Measurements from ENCODE around the gene ZNF654.
"Not testable (repeated sequence)": the region's sequence is repeated elsewhere in the genome, so short reads cannot be mapped to it uniquely, and the experiment has no call there.

Gene ZNF654

DNA sequence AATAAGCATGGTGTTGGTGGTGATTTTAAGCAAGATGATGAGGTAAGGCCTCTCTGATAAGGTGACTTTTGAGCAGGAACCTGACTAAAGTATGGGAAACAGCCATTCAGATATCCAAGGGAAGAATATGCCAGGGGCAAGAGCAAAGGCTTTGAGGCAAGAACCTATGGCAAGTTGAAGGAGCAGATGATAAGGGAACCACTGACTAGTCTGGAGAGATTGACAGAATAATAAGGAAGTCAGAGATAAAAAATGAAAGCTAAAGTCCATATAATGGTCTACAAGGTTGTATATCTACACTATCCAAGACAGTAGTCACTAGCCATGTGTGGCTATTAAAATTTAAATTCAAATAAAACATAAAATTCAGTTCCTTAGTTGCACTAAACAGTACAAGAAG lies 88.2 kb downstream of the ZNF654 start:
- H3K27ac Mint-ChIP-seq: no peak overlapping the region
- H3K36me3 Mint-ChIP-seq (ENCODE audit: low read depth): peaks cover 16% of the 10 kb centered on the region
- peaks cover 32% of the 10 kb centered on the region for H3K4me1 Mint-ChIP-seq (ENCODE audit: low read depth)
- no peaks in the 10 kb centered on the region for H3K27me3 Mint-ChIP-seq
- no peaks in the 10 kb centered on the region for H3K9me3 Mint-ChIP-seq
- no peak overlapping the region for H3K4me3 Mint-ChIP-seq

DNA sequence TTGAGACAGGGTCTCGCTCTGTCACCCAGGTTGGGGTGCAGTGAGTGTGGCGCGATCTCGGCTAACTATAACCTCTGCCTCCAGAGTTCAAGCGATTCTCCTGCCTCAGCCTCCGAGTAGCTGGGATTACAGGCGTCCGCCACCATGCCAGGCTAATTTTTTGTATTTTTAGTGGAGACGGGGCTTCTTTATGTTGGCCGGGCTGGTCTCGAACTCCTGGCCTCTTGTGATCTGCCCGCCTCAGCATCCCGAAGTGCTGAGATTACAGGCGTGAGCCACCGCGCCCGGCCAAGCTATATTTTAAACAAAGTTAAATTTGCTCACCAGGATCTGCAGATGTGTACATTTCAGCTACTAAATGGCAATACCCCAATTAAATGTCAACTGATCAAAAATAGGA lies 89.6 kb downstream of the ZNF654 start:
- peaks cover 13% of the 10 kb centered on the region for H3K36me3 Mint-ChIP-seq (ENCODE audit: low read depth)
- peaks cover 39% of the 10 kb centered on the region for H3K4me1 Mint-ChIP-seq (ENCODE audit: low read depth)
- no peaks in the 10 kb centered on the region for H3K27me3 Mint-ChIP-seq
- H3K9me3 Mint-ChIP-seq: no peaks in the 10 kb centered on the region
- H3K27ac Mint-ChIP-seq: peak overlapping the region; percentile 98
- peak overlapping the region; percentile 98 for H3K4me3 Mint-ChIP-seq

DNA sequence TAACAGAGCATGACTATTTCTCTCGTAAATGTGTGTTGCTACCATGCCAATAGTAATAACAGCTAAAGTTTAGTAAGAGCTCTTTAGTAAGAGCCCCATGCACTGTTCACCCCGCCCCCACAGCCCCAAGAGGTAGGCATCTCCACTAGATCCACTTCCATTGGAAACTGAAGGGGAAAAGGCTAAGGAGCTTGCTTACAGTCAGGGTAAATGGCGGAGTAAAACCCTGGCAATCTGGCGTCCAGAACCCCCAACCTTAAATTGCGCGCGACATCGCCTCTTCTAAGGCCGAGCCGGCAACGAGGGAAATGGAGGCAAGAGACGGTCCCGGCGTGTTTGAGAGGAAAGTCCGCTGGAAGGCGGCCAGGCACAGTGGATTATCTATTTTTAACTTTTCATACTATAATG lies 90.0 kb downstream of the ZNF654 start:
- peak overlapping the region; percentile 98 for H3K4me3 Mint-ChIP-seq
- H3K27ac Mint-ChIP-seq: peak overlapping the region; percentile 98
- peaks cover 12% of the 10 kb centered on the region for H3K36me3 Mint-ChIP-seq (ENCODE audit: low read depth)
- H3K27me3 Mint-ChIP-seq: no peaks in the 10 kb centered on the region
- H3K9me3 Mint-ChIP-seq: no peaks in the 10 kb centered on the region
- peaks cover 39% of the 10 kb centered on the region for H3K4me1 Mint-ChIP-seq (ENCODE audit: low read depth)

DNA sequence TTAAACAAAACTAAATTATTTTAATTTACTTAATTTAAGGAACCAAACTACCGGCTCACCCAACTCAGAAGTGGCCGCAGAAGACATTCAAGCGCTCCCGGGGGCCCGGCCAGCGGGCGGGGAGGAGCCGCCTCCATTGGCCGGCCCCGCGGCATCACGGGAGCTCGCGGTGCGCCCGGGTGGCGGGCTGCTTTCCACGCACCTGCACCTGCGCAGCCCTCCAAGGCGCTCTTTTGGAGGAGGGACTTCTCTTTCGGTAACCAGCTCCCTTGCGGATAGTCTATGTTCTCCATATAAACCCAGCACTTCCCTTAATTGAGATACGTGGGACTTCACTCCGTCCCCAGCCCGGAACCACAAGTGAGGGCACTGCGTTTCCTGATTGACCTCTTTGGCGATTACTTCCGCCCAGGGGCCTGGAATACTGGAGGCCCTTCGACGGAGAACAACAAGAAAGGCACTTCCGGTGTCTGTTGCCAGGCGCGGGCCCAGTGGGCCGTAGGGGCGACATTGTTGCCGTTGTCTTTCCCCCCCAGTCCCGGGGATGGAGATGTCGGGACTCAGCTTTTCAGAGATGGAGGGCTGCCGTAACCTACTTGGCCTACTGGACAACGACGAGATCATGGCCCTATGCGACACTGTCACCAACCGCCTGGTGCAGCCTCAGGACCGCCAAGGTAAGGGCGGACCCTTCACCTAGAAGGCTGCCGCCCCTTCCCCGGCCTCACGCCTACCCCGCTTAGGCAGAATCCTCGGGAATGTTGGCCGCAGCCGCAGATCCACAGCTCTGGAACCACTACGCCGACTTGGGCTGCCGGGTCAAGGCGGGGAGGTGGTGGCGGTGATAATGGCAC lies 90.7 kb downstream of the ZNF654 start, which contains the start of gene C3orf38:
Gene C3orf38 (plus strand): TSS at position 451 of the 854 bp plus-strand sequence. CDS start 94 bp downstream, at position 545.
- Mint-ChIP-seq H3K27me3 (no peaks in the 10 kb centered on the region), H3K36me3 (ENCODE audit: low read depth) (peaks cover 16% of the 10 kb centered on the region), H3K9me3 (no peaks in the 10 kb centered on the region), H3K27ac (peak within 1 kb of the TSS; percentile 98), H3K4me1 (ENCODE audit: low read depth) (peaks cover 43% of the 10 kb centered on the region), H3K4me3 (peak within 1 kb of the TSS; percentile 98)

DNA sequence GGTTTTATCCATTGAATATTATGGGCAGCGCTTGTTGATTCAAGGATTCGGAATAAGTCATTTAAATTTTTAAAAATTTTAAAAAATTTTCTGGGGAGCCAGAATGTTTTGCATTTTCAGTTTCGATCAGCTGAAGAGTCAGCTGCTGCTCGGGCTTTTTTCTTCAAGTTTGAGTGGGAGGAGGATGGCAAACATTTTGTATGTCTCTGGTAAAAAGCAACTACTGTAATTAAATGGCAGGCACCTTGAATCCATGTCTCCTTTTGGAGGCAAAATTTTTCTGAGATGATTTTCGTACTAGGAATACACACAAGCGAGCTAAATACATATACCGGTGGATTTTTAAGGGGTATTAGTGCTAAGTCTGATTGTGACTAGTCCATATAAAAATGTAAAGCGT lies 91.3 kb downstream of the ZNF654 start:
- H3K4me3 Mint-ChIP-seq: peak overlapping the region; percentile 98

DNA sequence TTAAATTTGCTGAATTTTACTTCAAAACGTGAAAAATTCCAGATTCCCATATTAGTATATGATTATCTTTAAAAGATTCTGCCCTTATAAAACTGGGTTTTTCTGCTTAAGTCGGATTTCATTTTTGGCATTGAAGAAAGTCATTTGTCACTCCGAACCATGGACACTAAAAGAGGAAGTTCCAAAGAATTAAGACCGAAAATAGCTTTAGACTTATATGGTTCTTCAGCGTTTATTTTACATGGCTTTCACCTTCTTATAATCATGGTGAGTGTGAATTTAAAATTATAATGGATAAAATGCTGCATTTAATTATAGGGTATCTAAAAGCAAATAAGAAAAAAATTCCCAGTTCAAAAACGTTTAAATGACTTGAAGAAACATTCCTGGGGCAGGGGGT lies 91.8 kb downstream of the ZNF654 start:
- no peaks in the 10 kb centered on the region for H3K9me3 Mint-ChIP-seq
- peaks cover 20% of the 10 kb centered on the region for H3K36me3 Mint-ChIP-seq (ENCODE audit: low read depth)
- peak overlapping the region; percentile 98 for H3K4me3 Mint-ChIP-seq
- no peaks in the 10 kb centered on the region for H3K27me3 Mint-ChIP-seq
- peaks cover 43% of the 10 kb centered on the region for H3K4me1 Mint-ChIP-seq (ENCODE audit: low read depth)
- H3K27ac Mint-ChIP-seq: peak overlapping the region; percentile 98

More for the DNA sequence above, 91.3 kb downstream of the ZNF654 start:
- Mint-ChIP-seq H3K9me3 (no peaks in the 10 kb centered on the region), H3K4me1 (ENCODE audit: low read depth) (peaks cover 43% of the 10 kb centered on the region), H3K36me3 (ENCODE audit: low read depth) (peaks cover 16% of the 10 kb centered on the region), H3K27ac (peak overlapping the region; percentile 98), H3K27me3 (no peaks in the 10 kb centered on the region)

DNA sequence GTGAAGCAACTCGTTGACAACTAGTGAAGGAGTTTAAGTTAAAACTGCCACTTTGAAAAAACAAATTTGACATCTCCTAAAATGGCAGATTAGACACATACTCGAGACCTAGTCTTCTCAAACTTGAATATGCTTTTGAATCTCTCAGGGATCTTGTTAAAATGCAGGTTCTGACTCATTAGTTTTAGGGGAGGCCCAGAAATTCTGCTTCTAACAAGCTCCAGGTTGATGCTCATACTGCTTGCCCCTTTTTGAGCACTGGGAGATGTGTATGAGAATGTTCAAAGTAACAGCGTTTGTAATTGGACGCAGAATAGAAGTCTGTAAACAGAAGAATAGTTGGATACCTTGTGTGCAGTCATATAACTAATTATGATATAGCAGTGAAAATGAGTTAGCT lies 92.3 kb downstream of the ZNF654 start:
- H3K27ac Mint-ChIP-seq: peak overlapping the region; percentile 26

DNA sequence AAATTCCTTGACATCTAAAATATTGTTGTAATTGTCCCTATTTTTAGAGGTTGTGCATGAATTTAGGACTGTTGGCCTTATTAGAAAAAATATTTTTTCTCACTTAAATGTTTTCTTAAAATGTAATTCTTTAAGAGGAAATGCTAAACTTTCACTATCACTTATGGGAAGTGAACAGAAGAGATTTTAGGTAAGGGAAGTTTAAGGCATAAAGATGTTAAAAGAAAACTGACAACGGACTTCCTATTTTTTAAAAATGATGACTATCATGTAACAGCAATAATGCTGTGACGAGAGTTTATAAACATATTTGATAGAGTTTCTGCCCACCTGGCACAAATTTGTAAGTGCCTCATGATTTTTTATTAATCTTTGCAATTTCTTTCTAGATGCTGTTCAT lies 93.8 kb downstream of the ZNF654 start:
- Mint-ChIP-seq H3K9me3 (no peaks in the 10 kb centered on the region), H3K27me3 (no peaks in the 10 kb centered on the region), H3K4me1 (ENCODE audit: low read depth) (peaks cover 36% of the 10 kb centered on the region), H3K36me3 (ENCODE audit: low read depth) (peaks cover 36% of the 10 kb centered on the region), H3K4me3 (peak overlapping the region; percentile 6), H3K27ac (peak overlapping the region; percentile 3)

More for the DNA sequence above, 92.3 kb downstream of the ZNF654 start:
- peak overlapping the region; percentile 98 for H3K4me3 Mint-ChIP-seq
- peaks cover 25% of the 10 kb centered on the region for H3K36me3 Mint-ChIP-seq (ENCODE audit: low read depth)
- no peaks in the 10 kb centered on the region for H3K9me3 Mint-ChIP-seq
- no peaks in the 10 kb centered on the region for H3K27me3 Mint-ChIP-seq
- peaks cover 43% of the 10 kb centered on the region for H3K4me1 Mint-ChIP-seq (ENCODE audit: low read depth)

DNA sequence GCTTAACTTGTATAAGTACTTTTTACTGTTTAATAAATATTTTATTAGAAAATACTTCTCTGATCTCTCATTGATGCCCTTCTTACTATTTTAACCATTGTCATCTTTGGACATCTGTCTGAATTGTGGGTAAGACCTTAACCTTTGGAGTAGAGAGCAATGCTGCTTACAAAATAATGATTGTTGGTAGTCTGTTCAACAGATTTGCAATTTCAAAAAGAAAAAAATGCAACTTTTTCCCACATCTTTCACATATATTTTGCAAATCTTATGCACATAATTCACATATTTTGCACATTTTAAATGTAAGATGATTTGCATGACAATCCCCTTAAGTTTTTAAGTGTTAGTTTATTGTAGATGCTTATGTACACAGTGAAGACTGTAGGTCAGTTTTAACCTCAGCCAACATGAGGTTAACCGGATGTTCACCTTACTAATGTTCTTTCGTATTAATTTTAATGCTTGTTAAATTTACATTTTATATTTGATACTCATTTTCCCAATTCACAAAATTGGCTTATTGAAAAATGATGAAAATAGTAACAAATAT lies 107.4 kb downstream of the ZNF654 start:
- H3K36me3 Mint-ChIP-seq (ENCODE audit: low read depth): peaks cover 18% of the 10 kb centered on the region
- no peaks in the 10 kb centered on the region for H3K27me3 Mint-ChIP-seq
- peaks cover 7% of the 10 kb centered on the region for H3K4me1 Mint-ChIP-seq (ENCODE audit: low read depth)
- H3K9me3 Mint-ChIP-seq: no peaks in the 10 kb centered on the region
- H3K27ac Mint-ChIP-seq: no peak overlapping the region
- H3K4me3 Mint-ChIP-seq: no peak overlapping the region

DNA sequence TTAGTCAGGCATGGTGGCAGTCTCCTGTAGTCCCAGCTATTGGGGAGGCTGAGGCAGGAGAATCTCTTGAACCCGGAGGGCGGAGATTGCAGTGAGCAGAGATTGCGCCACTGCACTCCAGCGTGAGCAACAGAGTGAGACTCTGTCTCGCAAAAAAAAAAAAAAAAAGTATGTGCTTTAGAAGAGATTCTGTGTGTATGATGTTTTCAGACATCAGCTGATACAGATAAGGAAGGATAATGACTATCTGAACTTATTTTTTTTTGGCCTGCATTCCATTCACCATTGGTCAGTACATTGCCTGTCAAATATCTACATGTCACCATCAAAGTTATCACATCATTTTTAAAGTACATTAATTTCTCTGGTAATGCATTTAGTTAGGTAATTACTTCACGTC lies 108.1 kb downstream of the ZNF654 start:
- Mint-ChIP-seq H3K4me1 (ENCODE audit: low read depth) (peaks cover 2% of the 10 kb centered on the region), H3K9me3 (no peaks in the 10 kb centered on the region), H3K27ac (no peak overlapping the region), H3K36me3 (ENCODE audit: low read depth) (peaks cover 12% of the 10 kb centered on the region), H3K27me3 (no peaks in the 10 kb centered on the region), H3K4me3 (no peak overlapping the region)

DNA sequence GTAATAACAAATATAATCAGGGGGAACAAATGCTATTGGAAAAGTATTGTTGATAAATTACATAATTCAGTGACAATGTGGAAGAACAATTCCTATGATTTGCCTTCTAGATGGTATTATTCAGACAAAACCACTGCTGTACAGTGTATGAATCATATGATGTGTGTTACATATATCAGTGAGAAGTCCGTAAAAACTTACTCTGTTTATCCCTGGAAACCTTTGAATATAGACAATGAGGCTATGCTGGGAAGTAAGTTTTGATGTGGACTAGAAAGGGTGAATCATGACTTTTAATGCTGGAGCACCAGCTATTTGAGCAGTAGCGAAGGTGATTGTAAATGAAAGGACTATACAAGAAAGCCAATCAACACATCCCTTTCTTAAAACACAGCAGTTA lies 108.6 kb downstream of the ZNF654 start:
- Mint-ChIP-seq H3K4me1 (ENCODE audit: low read depth) (no peaks in the 10 kb centered on the region), H3K4me3 (no peak overlapping the region), H3K27ac (no peak overlapping the region), H3K9me3 (no peaks in the 10 kb centered on the region), H3K27me3 (no peaks in the 10 kb centered on the region), H3K36me3 (ENCODE audit: low read depth) (peaks cover 9% of the 10 kb centered on the region)

DNA sequence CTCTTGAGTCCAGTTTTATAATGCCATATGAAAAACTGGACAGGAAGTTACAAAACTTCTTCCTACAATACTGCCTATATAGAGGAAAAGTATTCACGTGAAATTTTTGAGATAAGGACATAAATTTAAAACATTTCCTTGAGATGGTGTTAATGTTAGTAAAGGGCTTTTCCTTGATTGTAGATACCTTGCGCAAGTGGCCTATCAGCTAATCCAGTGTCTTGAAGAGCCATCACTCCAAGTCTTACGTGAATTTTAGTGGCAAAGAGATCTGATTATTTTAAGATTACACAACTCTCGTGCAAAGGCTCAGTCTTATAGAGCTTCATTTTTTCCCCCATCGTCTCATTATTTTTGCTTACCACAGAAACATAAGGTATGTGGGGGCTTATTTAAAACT lies 109.1 kb downstream of the ZNF654 start:
- peaks cover 6% of the 10 kb centered on the region for H3K36me3 Mint-ChIP-seq (ENCODE audit: low read depth)
- no peaks in the 10 kb centered on the region for H3K9me3 Mint-ChIP-seq
- no peak overlapping the region for H3K4me3 Mint-ChIP-seq
- H3K27me3 Mint-ChIP-seq: no peaks in the 10 kb centered on the region
- H3K27ac Mint-ChIP-seq: no peak overlapping the region
- no peaks in the 10 kb centered on the region for H3K4me1 Mint-ChIP-seq (ENCODE audit: low read depth)

DNA sequence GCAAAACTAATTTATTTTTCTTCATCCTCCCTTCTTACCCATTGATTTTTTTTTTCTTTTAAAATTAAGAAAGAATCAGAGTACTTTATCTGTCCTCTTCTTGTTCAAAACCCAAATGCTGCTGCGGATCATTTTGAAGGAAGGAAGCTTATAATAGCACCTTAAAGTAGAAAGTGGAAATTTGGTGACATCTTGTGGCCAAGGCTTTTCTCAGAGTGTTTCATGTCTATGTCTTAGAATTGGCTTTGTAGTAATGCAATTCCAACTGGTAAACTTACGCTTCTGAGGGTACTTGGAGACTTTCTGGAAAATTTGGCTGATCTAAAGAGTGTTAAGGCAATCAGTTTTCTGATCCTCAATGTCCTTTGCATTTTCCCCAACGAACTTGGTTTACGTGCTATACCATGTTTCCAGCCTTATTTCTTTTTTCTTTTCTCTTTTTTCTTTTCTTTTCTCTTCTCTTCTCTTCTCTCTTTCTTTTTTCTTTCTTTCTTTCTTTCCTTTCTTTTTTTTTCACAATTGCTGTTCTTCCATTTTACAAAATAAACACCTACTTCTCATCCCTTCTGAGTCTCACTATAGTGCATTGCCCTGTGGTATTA lies 121.4 kb downstream of the ZNF654 start:
- Mint-ChIP-seq H3K4me3 (no peak overlapping the region), H3K27ac (no peak overlapping the region), H3K9me3 (peaks cover 11% of the 10 kb centered on the region), H3K27me3 (no peaks in the 10 kb centered on the region), H3K4me1 (ENCODE audit: low read depth) (no peaks in the 10 kb centered on the region), H3K36me3 (ENCODE audit: low read depth) (no peaks in the 10 kb centered on the region)

DNA sequence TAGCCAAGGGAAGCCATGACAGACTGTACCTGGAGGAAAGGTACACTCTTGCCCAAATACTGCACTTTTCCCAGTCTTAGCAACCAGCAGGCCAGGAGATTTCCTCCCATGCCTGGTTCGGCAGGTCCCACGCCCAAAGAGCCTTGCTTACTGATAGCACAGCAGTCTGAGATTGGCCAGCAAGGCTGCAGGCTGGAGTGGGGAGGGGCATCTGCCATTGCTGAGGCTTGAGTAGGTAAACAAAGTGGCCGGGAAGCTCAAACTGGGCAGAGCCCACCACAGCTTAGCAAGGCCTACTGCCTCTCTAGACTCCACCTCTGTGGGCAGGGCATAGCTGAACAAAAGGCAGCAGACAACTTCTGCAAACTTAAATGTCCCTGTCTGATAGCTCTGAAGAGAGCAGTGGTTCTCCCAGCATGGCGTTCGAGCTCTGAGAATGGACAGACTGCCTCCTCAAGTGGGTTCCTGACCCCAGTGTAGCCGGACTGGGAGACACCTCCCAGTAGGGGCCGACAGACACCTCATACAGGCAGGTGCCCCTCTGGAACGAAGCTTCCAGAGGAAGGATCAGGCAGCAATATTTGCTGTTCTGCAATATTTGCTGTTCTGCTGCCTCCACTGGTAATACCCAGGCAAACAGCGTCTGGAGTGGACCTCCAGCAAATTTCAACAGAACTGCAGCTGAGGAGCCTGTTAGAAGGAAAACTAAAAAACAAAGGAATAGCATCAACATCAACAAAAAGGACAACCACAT lies 123.3 kb downstream of the ZNF654 start:
- peaks cover 11% of the 10 kb centered on the region for H3K9me3 Mint-ChIP-seq
- H3K36me3 Mint-ChIP-seq (ENCODE audit: low read depth); H3K4me1 Mint-ChIP-seq (ENCODE audit: low read depth); H3K4me3 Mint-ChIP-seq; H3K27me3 Mint-ChIP-seq; H3K27ac Mint-ChIP-seq: not testable (repeated sequence)

DNA sequence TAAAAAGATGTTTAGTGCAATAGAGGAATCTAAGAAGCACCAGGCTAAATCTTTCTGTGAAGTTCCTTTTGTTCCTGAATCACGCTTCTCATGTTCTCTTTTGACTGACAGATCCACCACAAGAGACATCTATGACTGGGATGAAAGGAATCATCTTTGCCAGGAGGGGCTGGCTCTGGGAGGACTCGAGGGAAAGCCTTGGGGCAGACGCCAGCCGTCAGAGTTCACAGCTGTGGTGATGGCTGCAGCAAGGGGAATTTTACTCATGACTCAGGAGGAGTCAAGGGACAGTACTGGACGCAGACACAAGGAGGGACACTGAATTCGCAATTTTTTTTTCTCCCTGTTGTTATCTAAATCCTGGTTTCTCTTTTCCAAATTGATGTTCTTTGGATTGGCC lies 129.4 kb downstream of the ZNF654 start:
- Mint-ChIP-seq H3K4me3 (no peak overlapping the region), H3K4me1 (ENCODE audit: low read depth) (peaks cover 7% of the 10 kb centered on the region), H3K27ac (no peak overlapping the region), H3K36me3 (ENCODE audit: low read depth) (no peaks in the 10 kb centered on the region), H3K9me3 (peaks cover 16% of the 10 kb centered on the region), H3K27me3 (no peaks in the 10 kb centered on the region)
